ENCODE measurements around the gene ANO1.

DNA sequence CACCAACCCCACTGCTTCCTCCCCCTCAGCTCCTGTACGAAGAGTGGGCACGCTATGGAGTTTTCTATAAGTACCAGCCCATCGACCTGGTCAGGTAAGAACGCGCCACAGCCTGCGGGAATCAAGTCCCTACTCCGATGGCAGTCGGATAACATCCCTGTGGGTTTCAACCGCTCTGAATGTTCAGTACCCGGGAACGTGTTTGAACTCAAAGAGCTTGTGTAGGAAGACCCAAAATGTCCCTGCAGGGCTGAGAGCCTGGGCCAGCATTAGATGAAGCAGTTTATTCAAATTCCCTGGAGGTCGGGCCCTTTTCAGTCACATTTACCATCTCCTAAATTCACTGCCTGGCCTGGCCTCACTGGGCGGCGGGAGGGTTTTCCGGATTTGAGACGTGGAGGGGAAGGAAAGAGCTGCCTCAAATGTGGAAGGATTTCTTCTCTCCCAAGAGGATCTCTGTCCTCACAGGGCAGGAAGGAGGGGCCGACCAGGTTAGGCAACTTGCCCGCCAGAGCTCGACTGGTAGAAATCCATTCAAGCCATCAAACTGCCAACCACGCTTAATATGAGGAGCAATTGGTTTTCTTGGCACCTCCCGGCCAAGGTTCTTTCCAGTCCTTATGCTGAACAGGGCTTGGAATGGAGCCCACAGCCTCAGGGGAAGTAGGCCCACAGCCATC, 46.3 kb downstream of the ANO1 start:
- TF ChIP-seq, protein P1, sequence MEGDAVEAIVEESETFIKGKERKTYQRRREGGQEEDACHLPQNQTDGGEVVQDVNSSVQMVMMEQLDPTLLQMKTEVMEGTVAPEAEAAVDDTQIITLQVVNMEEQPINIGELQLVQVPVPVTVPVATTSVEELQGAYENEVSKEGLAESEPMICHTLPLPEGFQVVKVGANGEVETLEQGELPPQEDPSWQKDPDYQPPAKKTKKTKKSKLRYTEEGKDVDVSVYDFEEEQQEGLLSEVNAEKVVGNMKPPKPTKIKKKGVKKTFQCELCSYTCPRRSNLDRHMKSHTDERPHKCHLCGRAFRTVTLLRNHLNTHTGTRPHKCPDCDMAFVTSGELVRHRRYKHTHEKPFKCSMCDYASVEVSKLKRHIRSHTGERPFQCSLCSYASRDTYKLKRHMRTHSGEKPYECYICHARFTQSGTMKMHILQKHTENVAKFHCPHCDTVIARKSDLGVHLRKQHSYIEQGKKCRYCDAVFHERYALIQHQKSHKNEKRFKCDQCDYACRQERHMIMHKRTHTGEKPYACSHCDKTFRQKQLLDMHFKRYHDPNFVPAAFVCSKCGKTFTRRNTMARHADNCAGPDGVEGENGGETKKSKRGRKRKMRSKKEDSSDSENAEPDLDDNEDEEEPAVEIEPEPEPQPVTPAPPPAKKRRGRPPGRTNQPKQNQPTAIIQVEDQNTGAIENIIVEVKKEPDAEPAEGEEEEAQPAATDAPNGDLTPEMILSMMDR (IDR thresholded peaks at IDR 0.05), result no peak
- TF ChIP-seq EZH2 (IDR thresholded peaks at IDR 0.05; ENCODE audit: borderline replicate concordance, insufficient read depth, low read depth, low read length, poor library complexity, severe bottlenecking), result no peak

Measured in B cell (primary cell).